NCI-H748 (cell line): ENCODE data around the gene RXFP1.
A peak's percentile ranks its signal among the peaks of the same experiment; 100 is the strongest.
"Not testable (repeated sequence)": the region's sequence is repeated elsewhere in the genome, so short reads cannot be mapped to it uniquely, and the experiment has no call there.

Experiments used
- DNase-seq: peaks from one replicate; lab custom pipeline; 2025; ENCODE audit not compliant: unreplicated experiment; lab: John Stamatoyannopoulos, UW

Gene RXFP1

GRCh38 chr4:158610790-158611189 is 89.1 kb downstream of the RXFP1 start:
- no peak for DNase-seq

- no peak for DNase-seq
Observed at GRCh38 chr4:158613046-158613445, 91.4 kb downstream of the RXFP1 start.

- DNase-seq = no peak
Observed at GRCh38 chr4:158617956-158618355, 96.3 kb downstream of the RXFP1 start.

- no peak for DNase-seq
Observed at GRCh38 chr4:158621729-158622128, 100.0 kb downstream of the RXFP1 start.

- no peak for DNase-seq
Observed at GRCh38 chr4:158622251-158622650, 100.6 kb downstream of the RXFP1 start.

GRCh38 chr4:158624889-158625478 is 103.3 kb downstream of the RXFP1 start:
- peak; percentile 65 for DNase-seq

GRCh38 chr4:158625544-158625943 is 103.9 kb downstream of the RXFP1 start:
- DNase-seq = no peak

GRCh38 chr4:158630893-158631292 is 109.2 kb downstream of the RXFP1 start:
- no peak for DNase-seq

- no peak for DNase-seq
Observed at GRCh38 chr4:158636619-158637018, 114.9 kb downstream of the RXFP1 start.

- DNase-seq = no peak
Observed at GRCh38 chr4:158644356-158644755, 122.7 kb downstream of the RXFP1 start.

GRCh38 chr4:158644760-158645159 is 123.1 kb downstream of the RXFP1 start:
- DNase-seq = no peak

- no peak for DNase-seq
Observed at GRCh38 chr4:158649111-158649680, 127.5 kb downstream of the RXFP1 start.

GRCh38 chr4:158652920-158653319 is 131.2 kb downstream of the RXFP1 start:
- no peak for DNase-seq

- DNase-seq = no peak
Observed at GRCh38 chr4:158656439-158656838, 134.8 kb downstream of the RXFP1 start.

GRCh38 chr4:158657291-158657690 is 135.6 kb downstream of the RXFP1 start:
- no peak for DNase-seq

GRCh38 chr4:158663255-158663654 is 141.6 kb downstream of the RXFP1 start:
- DNase-seq = not testable (repeated sequence)

- DNase-seq = not testable (repeated sequence)
Observed at GRCh38 chr4:158663707-158664625, 142.3 kb downstream of the RXFP1 start.

- no peak for DNase-seq
Observed at GRCh38 chr4:158664806-158665205, 143.1 kb downstream of the RXFP1 start.

GRCh38 chr4:158666892-158667291 is 145.2 kb downstream of the RXFP1 start:
- no peak for DNase-seq

GRCh38 chr4:158667651-158668198 is 146.0 kb downstream of the RXFP1 start:
- DNase-seq = no peak

GRCh38 chr4:158669310-158669709 is 147.6 kb downstream of the RXFP1 start:
- DNase-seq = no peak
